H54 (cell line): ENCODE results near the gene BPIFB2.

ENCODE experiments used
- DNase-seq: peaks from one replicate; pipeline ENCODE4 v3.0.0; 2011; ENCODE audit warnings: low spot score, mixed read lengths; ENCODE audit not compliant: insufficient read length
- FAIRE-seq: peaks from 3 replicates; lab custom pipeline; 2011; peaks lifted over from hg19 to GRCh38; lab: Jason Lieb, UNC
- POLR2A ChIP-seq: IDR thresholded peaks from 2 replicates; pipeline ENCODE4 v1.6.1; 2011; ENCODE audit warnings: low read depth, mild to moderate bottlenecking, low read length

Gene BPIFB2

GRCh38 chr20:32986331-32986966, 21.1 kb upstream of the BPIFB2 start:
- no peak for TF ChIP-seq POLR2A
- FAIRE-seq (no peak), DNase-seq (no peak)

GRCh38 chr20:32987044-32987825, 20.3 kb upstream of the BPIFB2 start:
- no peak for DNase-seq
- TF ChIP-seq POLR2A, result no peak
- FAIRE-seq, result no peak

GRCh38 chr20:32988008-32988407, 19.5 kb upstream of the BPIFB2 start:
- no peak for TF ChIP-seq POLR2A
- DNase-seq (no peak), FAIRE-seq (no peak)

GRCh38 chr20:32989507-32990283, 17.8 kb upstream of the BPIFB2 start:
- FAIRE-seq, result no peak
- no peak for DNase-seq
- TF ChIP-seq POLR2A, result no peak

GRCh38 chr20:32990426-32990825, 17.1 kb upstream of the BPIFB2 start:
- no peak for TF ChIP-seq POLR2A
- FAIRE-seq (no peak), DNase-seq (no peak)

GRCh38 chr20:32991383-32991782, 16.1 kb upstream of the BPIFB2 start:
- FAIRE-seq, result no peak
- DNase-seq, result no peak
- no peak for TF ChIP-seq POLR2A

- no peak for TF ChIP-seq POLR2A
- no peak for FAIRE-seq
- no peak for DNase-seq
Measured at GRCh38 chr20:32991792-32992641, 15.5 kb upstream of the BPIFB2 start.

- no peak for TF ChIP-seq POLR2A
- FAIRE-seq, result no peak
- no peak for DNase-seq
Measured at GRCh38 chr20:32993496-32994050, 13.9 kb upstream of the BPIFB2 start.

GRCh38 chr20:32995802-32996201, 11.7 kb upstream of the BPIFB2 start:
- TF ChIP-seq POLR2A, result no peak
- FAIRE-seq, result no peak
- no peak for DNase-seq

- DNase-seq (no peak), FAIRE-seq (no peak)
- TF ChIP-seq POLR2A, result no peak
Measured at GRCh38 chr20:32997431-32997830, 10.1 kb upstream of the BPIFB2 start.

- no peak for TF ChIP-seq POLR2A
- FAIRE-seq (no peak), DNase-seq (no peak)
Measured at GRCh38 chr20:32999603-33000250, 7.8 kb upstream of the BPIFB2 start.

GRCh38 chr20:33000802-33001466, 6.6 kb upstream of the BPIFB2 start:
- no peak for TF ChIP-seq POLR2A
- FAIRE-seq, result no peak
- no peak for DNase-seq
